Esophagus muscularis mucosa (tissue), 4 donors: ENCODE measurements around the gene CNNM4. TPM values are rescaled to one million over a fixed set of nuclear protein-coding genes. Genes with fewer than 3 reads are reported as not detected.
A peak's percentile ranks its signal among the peaks of the same experiment; 100 is the strongest.

Experiments
- DNase-seq: peaks from one replicate; pipeline ENCODE4 v3.0.0-alpha.2; 2017; ENCODE audit errors: extremely low spot score
- H3K27ac ChIP-seq, 4 donors: fragments of 200-600 bp; sonication (generic); replicated peaks in 1 of 4; 1 replicate in 3 of 4; 2 replicates in 1 of 4; pipeline ENCODE4 v1.5.1; 2016 to 2019; ENCODE audit warnings: mild to moderate bottlenecking in 1 of 4
- H3K27me3 ChIP-seq, 4 donors: fragments of 200-600 bp; sonication (generic); one replicate each; pipeline versions ENCODE4 v1.5.1 to v1.6.0; 2016 to 2019
- H3K36me3 ChIP-seq, 4 donors: fragments of 200-600 bp; sonication (generic); one replicate each; pipeline ENCODE4 v1.5.1; 2016 to 2019
- H3K4me1 ChIP-seq, 4 donors: fragments of 200-600 bp; sonication (generic); one replicate each; pipeline ENCODE4 v1.5.1; 2016 to 2019
- H3K4me3 ChIP-seq, 4 donors: fragments of 200-600 bp; sonication (generic); 1 replicate in 2 of 4; 2 replicates in 2 of 4; pipeline ENCODE4 v1.5.1; 2016 to 2019; ENCODE audit warnings: mild to moderate bottlenecking in 4 of 4, moderate library complexity in 1 of 4
- H3K9me3 ChIP-seq, 4 donors: fragments of 200-600 bp; sonication (generic); 1 replicate in 3 of 4; 2 replicates in 1 of 4; pipeline ENCODE4 v1.5.1; 2016 to 2019
- EP300 ChIP-seq: sonication (generic); formaldehyde crosslinking; IDR thresholded peaks from one replicate; pipeline ENCODE4 v1.6.1; 2017; ENCODE audit warnings: antibody characterized with exemption
- POLR2A ChIP-seq: fragments of 450-650 bp; IDR thresholded peaks from one replicate; pipeline ENCODE4 v1.6.1; 2017; ENCODE audit warnings: antibody characterized with exemption, moderate library complexity, mild to moderate bottlenecking, low read depth
- POLR2AphosphoS5 ChIP-seq, 2 donors: sonication (generic); formaldehyde crosslinking; IDR thresholded peaks; one replicate each; pipeline ENCODE4 v1.6.1; 2017; ENCODE audit warnings: antibody characterized with exemption in 2 of 2
- WGBS: methylation state at CpG from one replicate; pipeline ENCODE4 v1.1.5; 2018; 5-methylcytosine and 5-hydroxymethylcytosine counted together
- intact Hi-C: fragments of 100-400 bp; cut with DNase I; formaldehyde crosslinking; loops from one replicate; pipeline ENCODE4 v1.15.1; 2023
- total RNA-seq, 4 donors: library from RNA; depleted of rRNA; stranded (reverse); fragments of >200 nt; gene quantifications; one replicate each; pipeline versions ENCODE4 v1.1.0 to v1.2.1, GENCODE V29; 2016
- TF ChIP-seq, protein P1 (sequence below), 3 experiments: fragments of 200-600 bp in 2 of 3; fragments of 450-650 bp in 1 of 3; sonication (generic) in 2 of 3; IDR thresholded peaks; one replicate each; pipeline ENCODE4 v1.5.1; 2017 to 2019; ENCODE audit warnings: antibody characterized with exemption in 3 of 3, mild to moderate bottlenecking in 2 of 3, moderate library complexity in 1 of 3

CNNM4 gene
- 1 to 10 TPM; 3.3 to 7.5 (median 5.3) TPM for total RNA-seq

DNA sequence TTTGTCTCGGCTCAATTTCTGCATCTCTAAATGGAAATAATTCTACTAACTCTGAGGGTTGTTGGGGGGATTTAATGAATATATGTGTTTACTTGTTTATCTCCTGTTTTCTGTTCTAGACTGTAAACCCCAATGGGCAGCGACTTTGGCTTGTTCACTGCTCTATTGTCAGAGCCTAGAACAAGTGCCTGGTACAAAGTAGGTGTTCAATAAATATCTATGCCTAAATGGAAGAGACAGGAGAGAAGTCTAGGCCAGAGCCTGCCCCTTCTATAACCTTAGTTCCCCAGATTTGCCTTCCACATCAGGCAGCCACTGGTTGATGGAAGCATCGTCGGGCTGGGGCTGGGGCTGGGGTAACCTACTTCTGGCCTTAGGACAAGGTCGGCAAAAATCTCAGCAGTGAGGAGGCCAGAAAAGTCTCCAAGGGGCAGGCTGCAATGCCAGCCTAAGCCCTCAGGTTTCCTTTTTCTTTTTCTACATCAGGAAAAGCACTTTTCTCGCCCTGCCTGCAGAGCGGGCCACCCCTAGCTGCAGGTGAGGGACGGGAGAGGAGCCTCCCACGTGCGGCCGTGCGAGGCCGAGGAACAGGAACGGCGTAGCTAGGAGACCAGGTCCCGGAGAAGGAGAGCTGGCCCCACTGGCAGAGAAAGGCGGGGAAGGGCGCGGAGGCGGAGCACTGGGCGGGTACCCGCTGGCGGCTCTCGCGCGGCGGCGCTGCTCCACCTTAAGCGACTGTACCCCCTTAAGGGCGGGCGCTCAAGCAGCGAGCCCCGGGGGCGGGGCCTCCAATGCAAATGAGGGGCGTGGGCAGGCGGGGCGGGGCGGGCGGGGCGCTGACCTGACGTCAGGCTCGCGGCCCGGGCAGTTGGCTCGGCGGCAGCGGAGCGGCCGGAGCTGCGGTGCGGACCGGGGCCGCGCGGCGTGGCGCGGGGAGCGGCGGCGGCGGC lies at the start of gene CNNM4:
CNNM4 (plus strand) TSS at position 867 of the 950 bp plus-strand sequence. CDS start 98 bp downstream, outside the sequence.
- Histone ChIP-seq H3K4me3 (peak within 1 kb of the TSS; percentile 72 to 74 (median 73)), H3K9me3 (no peaks in the 10 kb centered on the region), H3K27ac (peak within 1 kb of the TSS; percentile 76 to 88 (median 84)), H3K4me1 (peaks cover 35 to 47% (median 46%) of the 10 kb centered on the region in 4 donors), H3K36me3 (no peaks in the 10 kb centered on the region), H3K27me3 (no peaks in the 10 kb centered on the region)
- DNase-seq: peak; percentile 97
- intact Hi-C loops: loop anchor here (2.0 to 5.0 kb wide), 4 partner anchors 20 to 123 kb away; partner anchors contain the start of genes CNNM3, KANSL3 and LMAN2L
- TF ChIP-seq POLR2AphosphoS5 (IDR thresholded peaks at IDR 0.05) (peak; percentile 73 to 79), EP300 (no peak)
- WGBS: 16% methylated on average over 16 of the region's 62 CpGs

DNA sequence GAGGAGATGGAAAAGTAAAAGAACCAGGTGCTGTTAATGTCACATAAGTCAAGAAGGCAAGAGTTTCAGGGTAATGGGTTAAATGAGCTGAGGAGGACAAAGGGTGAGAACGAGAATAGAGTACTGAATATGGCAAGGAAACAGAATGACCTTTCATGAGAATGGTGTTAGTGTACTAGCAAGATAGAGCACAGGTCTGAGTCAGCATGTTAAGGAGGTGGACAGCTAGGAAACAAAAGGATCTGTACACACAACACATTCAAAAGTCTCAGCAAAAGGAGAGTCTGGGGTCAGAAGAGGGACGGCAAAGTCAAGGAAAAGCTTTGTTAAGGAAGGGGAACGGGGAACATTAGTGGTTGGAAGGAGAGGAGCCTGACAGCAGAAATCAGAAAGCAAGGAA lies 49.7 kb upstream of the CNNM4 start:
- H3K27ac ChIP-seq: no peak overlapping the region
- 87% methylated on average over 3 of the region's 3 CpGs for WGBS
- TF ChIP-seq, protein P1, sequence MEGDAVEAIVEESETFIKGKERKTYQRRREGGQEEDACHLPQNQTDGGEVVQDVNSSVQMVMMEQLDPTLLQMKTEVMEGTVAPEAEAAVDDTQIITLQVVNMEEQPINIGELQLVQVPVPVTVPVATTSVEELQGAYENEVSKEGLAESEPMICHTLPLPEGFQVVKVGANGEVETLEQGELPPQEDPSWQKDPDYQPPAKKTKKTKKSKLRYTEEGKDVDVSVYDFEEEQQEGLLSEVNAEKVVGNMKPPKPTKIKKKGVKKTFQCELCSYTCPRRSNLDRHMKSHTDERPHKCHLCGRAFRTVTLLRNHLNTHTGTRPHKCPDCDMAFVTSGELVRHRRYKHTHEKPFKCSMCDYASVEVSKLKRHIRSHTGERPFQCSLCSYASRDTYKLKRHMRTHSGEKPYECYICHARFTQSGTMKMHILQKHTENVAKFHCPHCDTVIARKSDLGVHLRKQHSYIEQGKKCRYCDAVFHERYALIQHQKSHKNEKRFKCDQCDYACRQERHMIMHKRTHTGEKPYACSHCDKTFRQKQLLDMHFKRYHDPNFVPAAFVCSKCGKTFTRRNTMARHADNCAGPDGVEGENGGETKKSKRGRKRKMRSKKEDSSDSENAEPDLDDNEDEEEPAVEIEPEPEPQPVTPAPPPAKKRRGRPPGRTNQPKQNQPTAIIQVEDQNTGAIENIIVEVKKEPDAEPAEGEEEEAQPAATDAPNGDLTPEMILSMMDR (IDR thresholded peaks at IDR 0.05): no peak
- TF ChIP-seq POLR2AphosphoS5 (IDR thresholded peaks at IDR 0.05): no peak
- TF ChIP-seq POLR2A: no peak
- no peak for TF ChIP-seq EP300
- intact Hi-C loops: no loop called here
- no peaks in the 10 kb centered on the region for H3K4me1 ChIP-seq
- peaks cover 69 to 98% (median 83%) of the 10 kb centered on the region in 4 donors for H3K36me3 ChIP-seq
- H3K4me3 ChIP-seq: no peak overlapping the region
- no peak for DNase-seq
- H3K27me3 ChIP-seq: no peaks in the 10 kb centered on the region
- H3K9me3 ChIP-seq: no peaks in the 10 kb centered on the region

DNA sequence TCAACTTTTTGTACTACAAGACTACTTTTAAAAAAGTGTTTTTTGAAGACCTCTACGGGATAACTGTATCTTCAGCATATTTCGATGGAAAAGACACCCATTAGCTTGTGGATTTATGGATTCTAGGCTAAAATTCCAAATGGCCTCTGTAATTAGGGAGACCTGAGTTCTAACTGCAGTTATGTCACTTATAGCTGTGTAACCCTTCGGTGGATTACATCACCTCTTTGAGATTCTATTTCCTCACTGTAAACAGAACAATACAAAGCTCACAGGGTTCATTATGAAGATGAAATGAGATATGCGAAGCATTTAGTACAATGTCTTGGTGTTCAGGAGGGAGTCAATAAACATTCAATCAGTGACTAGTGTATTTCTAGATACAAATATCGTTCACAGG lies 45.0 kb upstream of the CNNM4 start:
- intact Hi-C loops: no loop called here
- no peak overlapping the region for H3K27ac ChIP-seq
- H3K4me3 ChIP-seq: no peak overlapping the region
- H3K9me3 ChIP-seq: no peaks in the 10 kb centered on the region
- no peaks in the 10 kb centered on the region for H3K4me1 ChIP-seq
- H3K27me3 ChIP-seq: no peaks in the 10 kb centered on the region
- 93% methylated on average over 5 of the region's 5 CpGs for WGBS
- DNase-seq: no peak
- TF ChIP-seq POLR2AphosphoS5 (IDR thresholded peaks at IDR 0.05) (no peak), POLR2A (no peak), EP300 (no peak)
- TF ChIP-seq, protein P1 (IDR thresholded peaks at IDR 0.05): no peak
- peaks cover 29 to 80% (median 49%) of the 10 kb centered on the region in 4 donors for H3K36me3 ChIP-seq

DNA sequence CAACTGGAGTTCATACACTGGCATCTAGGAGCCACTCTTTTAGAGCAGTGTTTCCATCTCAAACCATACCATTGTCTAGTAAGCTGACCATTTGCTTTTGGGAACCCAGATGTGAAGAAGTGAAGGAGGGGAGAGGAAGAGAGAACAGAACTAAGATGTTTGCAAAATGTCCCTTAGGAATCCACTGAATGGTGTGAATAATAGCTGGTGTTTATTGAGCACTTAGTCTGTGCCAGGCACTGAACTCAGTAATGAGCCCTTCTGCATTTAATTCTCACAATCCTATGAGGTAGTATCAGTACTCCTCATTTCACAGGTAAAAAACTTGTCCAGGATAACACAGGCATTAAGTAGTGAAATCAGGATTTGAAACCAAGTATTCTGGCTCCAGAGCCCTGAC lies 44.3 kb upstream of the CNNM4 start:
- H3K27me3 ChIP-seq: no peaks in the 10 kb centered on the region
- no peaks in the 10 kb centered on the region for H3K4me1 ChIP-seq
- DNase-seq: no peak
- H3K27ac ChIP-seq: no peak overlapping the region
- no peak overlapping the region for H3K4me3 ChIP-seq
- no peak for TF ChIP-seq POLR2A
- intact Hi-C loops: no loop called here
- H3K9me3 ChIP-seq: no peaks in the 10 kb centered on the region
- peaks cover 24 to 74% (median 42%) of the 10 kb centered on the region in 4 donors for H3K36me3 ChIP-seq

DNA sequence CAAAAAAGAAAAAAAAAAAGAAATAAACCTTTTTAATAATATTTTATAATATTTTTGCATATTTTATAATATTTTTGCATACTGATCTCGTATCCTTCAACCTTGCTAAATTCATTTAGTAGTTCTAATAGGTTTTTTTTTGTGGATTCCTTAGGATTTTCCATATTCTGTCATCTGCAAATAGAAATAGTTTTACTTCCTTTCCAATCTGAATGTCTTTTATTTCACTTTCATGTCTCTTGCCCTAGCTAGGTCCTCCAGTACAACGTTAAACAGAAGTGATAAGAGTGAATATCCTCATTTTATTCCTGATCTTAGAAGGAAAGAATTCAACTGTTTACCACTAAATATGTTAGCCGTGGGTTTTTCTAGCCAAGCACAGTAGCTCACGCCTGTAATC lies 34.6 kb upstream of the CNNM4 start:
- Histone ChIP-seq H3K27me3 (no peaks in the 10 kb centered on the region), H3K36me3 (peaks cover 22 to 92% (median 51%) of the 10 kb centered on the region in 4 donors), H3K4me1 (no peaks in the 10 kb centered on the region), H3K27ac (no peak overlapping the region), H3K9me3 (no peaks in the 10 kb centered on the region), H3K4me3 (no peak overlapping the region)
- no peak for DNase-seq
- TF ChIP-seq, protein P1 (IDR thresholded peaks at IDR 0.05): no peak
- intact Hi-C loops: no loop called here
- 90% methylated on average over 4 of the region's 4 CpGs for WGBS
